ENCODE results near the gene APOBEC3C.
A peak's percentile ranks its signal among the peaks of the same experiment; 100 is the strongest.
"Not testable (repeated sequence)": the region's sequence is repeated elsewhere in the genome, so short reads cannot be mapped to it uniquely, and the experiment has no call there.

Gene APOBEC3C

GRCh38 chr22:38984224-38984623 lies 29.8 kb upstream of the APOBEC3C start:
- DNase-seq (ENCODE audit: low spot score) = no peak

GRCh38 chr22:38984784-38985757 lies 29.0 kb upstream of the APOBEC3C start:
- not testable (repeated sequence) for DNase-seq (ENCODE audit: low spot score)

GRCh38 chr22:38986629-38987028 lies 27.4 kb upstream of the APOBEC3C start:
- no peak for DNase-seq (ENCODE audit: low spot score)

- DNase-seq (ENCODE audit: low spot score) = no peak
Observed at GRCh38 chr22:38987171-38987895, 26.7 kb upstream of the APOBEC3C start.

GRCh38 chr22:38989466-38989865 lies 24.6 kb upstream of the APOBEC3C start:
- DNase-seq (ENCODE audit: low spot score) = no peak

GRCh38 chr22:38992871-38993371 lies 21.1 kb upstream of the APOBEC3C start:
- not testable (repeated sequence) for DNase-seq (ENCODE audit: low spot score)

- no peak for DNase-seq (ENCODE audit: low spot score)
Observed at GRCh38 chr22:38996105-38996504, 18.0 kb upstream of the APOBEC3C start.

GRCh38 chr22:38997518-38997917 lies 16.5 kb upstream of the APOBEC3C start:
- no peak for DNase-seq (ENCODE audit: low spot score)

GRCh38 chr22:39003165-39003638 lies 10.9 kb upstream of the APOBEC3C start:
- DNase-seq (ENCODE audit: low spot score) = peak; percentile 92

GRCh38 chr22:39007177-39007576 lies 6.9 kb upstream of the APOBEC3C start:
- no peak for DNase-seq (ENCODE audit: low spot score)

GRCh38 chr22:39008271-39008850 lies 5.7 kb upstream of the APOBEC3C start:
- DNase-seq (ENCODE audit: low spot score) = not testable (repeated sequence)

GRCh38 chr22:39010946-39011345 lies 3.1 kb upstream of the APOBEC3C start:
- DNase-seq (ENCODE audit: low spot score) = no peak

GRCh38 chr22:39012533-39013511 lies 1.2 kb upstream of the APOBEC3C start:
- no peak for DNase-seq (ENCODE audit: low spot score)

GRCh38 chr22:39013561-39013941 lies 506 bp upstream of the APOBEC3C start:
- DNase-seq (ENCODE audit: low spot score) = not testable (repeated sequence)

- not testable (repeated sequence) for DNase-seq (ENCODE audit: low spot score)
Observed at GRCh38 chr22:39014723-39015121, 665 bp downstream of the APOBEC3C start.

- no peak for DNase-seq (ENCODE audit: low spot score)
Observed at GRCh38 chr22:39016592-39016991, 2.5 kb downstream of the APOBEC3C start.

- DNase-seq (ENCODE audit: low spot score) = no peak
Observed at GRCh38 chr22:39017596-39018365, 3.7 kb downstream of the APOBEC3C start.

- not testable (repeated sequence) for DNase-seq (ENCODE audit: low spot score)
Observed at GRCh38 chr22:39020021-39020651, 6.1 kb downstream of the APOBEC3C start.

- DNase-seq (ENCODE audit: low spot score) = no peak
Observed at GRCh38 chr22:39021552-39022250, 7.6 kb downstream of the APOBEC3C start.

Data from COLO829 (cell line).